ENCODE measurements around the gene KEAP1.

GRCh38 chr19:10499550-10500246, 3.5 kb downstream of the KEAP1 start:
- no peak for TF ChIP-seq POLR2A (IDR thresholded peaks at IDR 0.05; ENCODE audit: low read depth, low read length)
- TF ChIP-seq POLR2AphosphoS5 (IDR thresholded peaks at IDR 0.05; ENCODE audit: low read depth, low read length): 0 out of 2 replicates have a peak, but pooled peaks have one; percentile 9
- no peak for TF ChIP-seq TAF1 (IDR thresholded peaks at IDR 0.05; ENCODE audit: borderline replicate concordance, low read depth, low read length)
